ENCODE measurements around the gene LYPD6B.

DNA sequence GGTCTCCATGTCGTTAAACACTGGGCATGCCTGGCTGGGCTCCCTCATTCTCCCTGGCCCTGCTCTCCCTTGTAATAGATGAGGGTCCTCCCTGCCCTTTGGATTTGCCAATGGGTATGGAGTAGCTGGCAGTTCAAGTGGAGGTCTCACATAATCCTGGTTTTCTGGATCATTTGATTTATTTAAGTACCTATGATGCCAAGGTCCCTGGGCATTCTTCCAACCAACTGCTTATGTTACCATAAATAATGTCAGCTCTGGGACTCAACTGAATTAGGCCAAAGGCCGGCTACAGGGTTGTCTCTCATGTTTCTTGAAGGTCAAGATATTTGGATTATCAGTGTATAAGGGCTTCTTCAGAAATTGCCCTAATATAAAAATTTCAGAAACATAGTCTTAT lies 186.9 kb downstream of the LYPD6B start:
- no peak for TF ChIP-seq EZH2phosphoT487 (IDR thresholded peaks at IDR 0.05; ENCODE audit: borderline replicate concordance, low read depth, low read length)
- TF ChIP-seq CTCF (conservative IDR thresholded peaks at IDR 0.05; ENCODE audit: low read length) = no peak
